ENCODE data around the gene RNF227.

RNF227 gene

GRCh38 chr17:7930841-7931631 is 14.9 kb upstream of the RNF227 start:
- no peak for DNase-seq (ENCODE audit: extremely low read depth in 1 of 2, low read depth in 1 of 2)

- no peak for DNase-seq (ENCODE audit: extremely low read depth in 1 of 2, low read depth in 1 of 2)
Measured at GRCh38 chr17:7929158-7930023, 13.3 kb upstream of the RNF227 start, which contains the start of gene KCNAB3. Gene KCNAB3, minus strand, starts transcription at chr17:7929856. Its CDS starts 421 bp downstream, at chr17:7929435.

GRCh38 chr17:7927596-7927995 is 11.5 kb upstream of the RNF227 start:
- no peak for DNase-seq (ENCODE audit: extremely low read depth in 1 of 2, low read depth in 1 of 2)

- peak; percentile 51 to 74 for DNase-seq (ENCODE audit: extremely low read depth in 1 of 2, low read depth in 1 of 2)
Measured at GRCh38 chr17:7922845-7923628, 6.9 kb upstream of the RNF227 start.

- DNase-seq (ENCODE audit: extremely low read depth in 1 of 2, low read depth in 1 of 2), result no peak
Measured at GRCh38 chr17:7922269-7922844, 6.3 kb upstream of the RNF227 start.

- DNase-seq (ENCODE audit: extremely low read depth in 1 of 2, low read depth in 1 of 2), result no peak
Measured at GRCh38 chr17:7916808-7917207, 719 bp upstream of the RNF227 start.

GRCh38 chr17:7916385-7916682 is 245 bp upstream of the RNF227 start:
- no peak for DNase-seq (ENCODE audit: extremely low read depth in 1 of 2, low read depth in 1 of 2)

- no peak for DNase-seq (ENCODE audit: extremely low read depth in 1 of 2, low read depth in 1 of 2)
Measured at GRCh38 chr17:7915179-7915610, 894 bp downstream of the RNF227 start.

- DNase-seq (ENCODE audit: extremely low read depth in 1 of 2, low read depth in 1 of 2), result no peak
Measured at GRCh38 chr17:7912927-7913524, 3.1 kb downstream of the RNF227 start.

GRCh38 chr17:7911116-7911515 is 5.0 kb downstream of the RNF227 start:
- no peak for DNase-seq (ENCODE audit: extremely low read depth in 1 of 2, low read depth in 1 of 2)

GRCh38 chr17:7910711-7911110 is 5.4 kb downstream of the RNF227 start:
- no peak for DNase-seq (ENCODE audit: extremely low read depth in 1 of 2, low read depth in 1 of 2)

GRCh38 chr17:7910281-7910680 is 5.8 kb downstream of the RNF227 start:
- no peak for DNase-seq (ENCODE audit: extremely low read depth in 1 of 2, low read depth in 1 of 2)

- no peak for DNase-seq (ENCODE audit: extremely low read depth in 1 of 2, low read depth in 1 of 2)
Measured at GRCh38 chr17:7909089-7909488, 7.0 kb downstream of the RNF227 start.

GRCh38 chr17:7903154-7904103 is 12.7 kb downstream of the RNF227 start:
- DNase-seq (ENCODE audit: extremely low read depth in 1 of 2, low read depth in 1 of 2), result no peak

- no peak for DNase-seq (ENCODE audit: extremely low read depth in 1 of 2, low read depth in 1 of 2)
Measured at GRCh38 chr17:7897773-7898172, 18.3 kb downstream of the RNF227 start.

GRCh38 chr17:7897090-7897489 is 19.0 kb downstream of the RNF227 start:
- no peak for DNase-seq (ENCODE audit: extremely low read depth in 1 of 2, low read depth in 1 of 2)

GRCh38 chr17:7894866-7895265 is 21.2 kb downstream of the RNF227 start:
- DNase-seq (ENCODE audit: extremely low read depth in 1 of 2, low read depth in 1 of 2), result no peak

GRCh38 chr17:7894226-7894625 is 21.9 kb downstream of the RNF227 start:
- DNase-seq (ENCODE audit: extremely low read depth in 1 of 2, low read depth in 1 of 2), result no peak

- no peak for DNase-seq (ENCODE audit: extremely low read depth in 1 of 2, low read depth in 1 of 2)
Measured at GRCh38 chr17:7893187-7893880, 22.8 kb downstream of the RNF227 start.
